Dedifferentiated amniotic fluid mesenchymal stem cell (primary cell): Measurements from ENCODE around the gene DNM2.

Source experiments
- DNase-seq: peaks from one replicate; pipeline ENCODE4 v3.0.0-alpha.2; 2016; ENCODE audit errors: extremely low spot score

The DNM2 gene

DNA sequence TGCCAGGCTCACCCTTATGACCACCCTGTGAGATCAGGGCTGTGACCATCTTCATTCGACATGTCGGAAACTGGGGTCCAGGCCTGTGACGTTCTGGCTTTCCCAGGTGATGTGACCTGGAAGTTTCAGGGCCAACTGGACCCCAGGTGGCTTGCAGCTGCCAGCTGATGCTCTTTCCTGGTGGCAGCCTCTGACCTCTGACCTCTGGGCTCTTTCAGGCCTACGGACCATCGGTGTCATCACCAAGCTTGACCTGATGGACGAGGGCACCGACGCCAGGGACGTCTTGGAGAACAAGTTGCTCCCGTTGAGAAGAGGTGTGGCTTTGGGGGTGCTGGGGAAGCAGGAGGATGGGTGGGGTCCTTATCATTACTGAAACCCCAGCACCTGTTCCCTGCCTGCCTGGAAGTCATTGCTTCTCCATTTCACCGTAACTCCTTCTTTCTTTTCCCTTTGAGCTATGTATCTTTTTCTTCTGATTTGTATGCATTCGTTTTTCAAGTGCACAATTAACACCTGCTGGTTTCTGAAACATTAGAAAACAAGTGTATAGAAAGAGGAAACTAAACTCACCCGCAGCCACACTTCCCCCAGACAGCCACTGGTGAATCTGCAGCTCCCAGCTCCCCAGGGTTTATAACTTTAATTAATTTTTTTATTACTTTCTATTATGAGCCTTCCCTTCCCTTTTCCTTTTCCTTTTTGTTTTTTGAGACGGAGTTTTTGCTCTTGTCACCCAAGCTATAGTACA is 59.2 kb downstream of the DNM2 start:
- no peak for DNase-seq

DNA sequence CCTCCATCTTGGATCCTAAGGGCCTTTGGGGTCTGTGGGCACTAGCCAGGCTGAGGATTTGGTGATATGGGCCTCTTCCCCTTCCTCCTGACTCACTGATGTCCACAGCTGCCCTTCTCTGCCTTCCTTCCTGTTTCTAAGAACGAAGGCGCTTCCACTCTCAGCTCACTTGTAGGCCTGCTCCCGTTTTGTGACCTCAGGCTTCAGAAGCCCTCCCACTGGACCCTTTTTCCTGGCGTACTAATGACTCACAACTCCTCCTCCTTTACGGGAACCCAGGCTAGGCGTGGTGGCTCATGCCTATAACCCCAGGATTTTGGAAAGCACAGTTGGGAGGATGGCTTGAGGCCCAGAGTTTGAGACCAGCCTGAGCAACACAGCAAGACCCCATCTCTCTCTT is 62.5 kb downstream of the DNM2 start:
- no peak for DNase-seq

DNA sequence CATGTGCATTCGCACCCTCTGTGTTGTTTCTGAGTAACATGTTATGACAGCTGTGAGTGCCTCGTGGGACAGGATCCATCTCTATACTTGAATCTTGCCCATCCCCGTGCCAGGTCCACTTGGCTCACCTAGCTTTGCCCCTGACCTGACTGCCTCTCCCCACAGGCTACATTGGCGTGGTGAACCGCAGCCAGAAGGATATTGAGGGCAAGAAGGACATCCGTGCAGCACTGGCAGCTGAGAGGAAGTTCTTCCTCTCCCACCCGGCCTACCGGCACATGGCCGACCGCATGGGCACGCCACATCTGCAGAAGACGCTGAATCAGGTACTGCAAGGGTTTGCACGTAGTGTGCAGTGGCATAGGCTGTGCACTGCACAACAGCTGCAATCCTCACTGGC is 64.9 kb downstream of the DNM2 start:
- DNase-seq: no peak

DNA sequence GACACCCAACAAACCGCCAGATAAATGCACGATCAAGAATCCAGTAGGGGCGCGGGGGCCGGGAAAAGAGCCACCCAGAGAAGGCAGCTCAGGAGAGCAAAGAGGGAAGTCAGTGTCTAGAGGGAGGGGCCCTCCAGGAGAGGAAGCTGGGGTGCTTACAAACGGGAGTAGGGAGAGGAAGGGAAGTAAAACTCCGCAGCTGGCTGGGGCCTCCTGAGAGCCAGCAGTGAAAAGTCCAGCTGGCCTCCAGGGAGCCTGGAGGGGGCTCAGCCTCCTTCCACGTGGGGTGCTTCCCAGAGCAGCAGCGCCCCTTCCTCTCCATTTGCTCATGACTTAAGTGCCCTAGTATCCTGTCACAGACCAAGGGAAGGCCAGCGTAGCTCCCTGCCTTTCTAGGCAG is 66.4 kb downstream of the DNM2 start:
- DNase-seq: no peak

DNA sequence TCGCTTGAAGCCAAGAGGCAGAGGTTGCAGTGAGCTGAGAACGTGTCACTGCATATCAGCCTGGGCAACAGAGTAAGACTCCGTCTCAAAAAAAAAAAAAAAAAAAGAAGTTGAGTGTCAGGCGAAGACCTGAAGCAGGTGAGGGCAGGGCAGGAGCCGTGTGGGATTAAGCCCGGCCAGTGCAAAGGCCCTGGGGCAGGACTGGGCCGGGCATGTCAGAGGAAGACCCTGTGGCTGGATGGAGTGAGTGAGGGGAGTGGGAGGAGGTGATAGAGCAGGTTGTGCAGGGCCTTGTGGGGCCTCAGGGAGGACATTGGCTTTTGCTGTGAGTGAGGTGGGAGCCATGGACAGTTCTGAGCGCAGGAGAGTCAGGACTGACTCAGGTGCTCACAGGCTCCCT is 70.3 kb downstream of the DNM2 start:
- DNase-seq: no peak

DNA sequence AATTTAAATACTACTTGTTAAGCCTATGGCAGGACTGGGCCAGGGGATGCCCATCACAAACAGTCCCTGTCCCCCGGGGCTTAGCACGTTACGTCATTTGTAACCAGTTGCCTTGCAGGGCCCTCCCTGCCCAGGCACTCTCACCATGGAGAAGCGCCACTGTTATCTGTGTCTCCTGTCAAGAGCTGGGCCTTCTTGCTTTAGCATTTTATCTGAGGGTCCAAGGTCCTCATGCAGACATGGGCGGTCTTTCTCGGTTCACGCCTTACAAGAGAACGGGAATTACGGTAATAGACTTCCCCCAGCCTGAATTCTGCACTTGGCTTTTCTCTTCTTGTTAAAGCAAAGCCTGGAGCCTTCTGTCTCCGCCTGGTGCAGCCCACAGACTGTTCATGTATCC is 72.0 kb downstream of the DNM2 start:
- no peak for DNase-seq

DNA sequence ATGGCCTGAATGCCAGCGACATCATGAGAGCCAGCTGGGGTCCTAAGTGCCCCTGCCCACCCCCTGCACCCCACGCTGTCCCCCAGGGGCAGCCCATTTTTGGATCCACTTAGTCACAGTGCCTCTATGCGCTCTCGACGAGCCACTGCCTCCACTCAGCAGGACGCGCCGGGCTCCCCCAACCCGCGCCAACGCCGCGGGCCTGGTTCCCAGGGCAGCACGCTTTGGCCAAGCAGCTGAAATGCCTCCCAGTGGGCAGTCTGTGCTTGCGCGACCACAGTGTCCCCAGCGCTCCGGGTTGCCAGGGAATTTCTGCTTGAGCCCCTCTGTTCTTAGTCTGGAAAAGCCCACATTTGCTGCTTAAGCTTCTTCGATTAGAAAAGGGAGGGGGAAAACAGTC is 78.8 kb downstream of the DNM2 start:
- DNase-seq: no peak

DNA sequence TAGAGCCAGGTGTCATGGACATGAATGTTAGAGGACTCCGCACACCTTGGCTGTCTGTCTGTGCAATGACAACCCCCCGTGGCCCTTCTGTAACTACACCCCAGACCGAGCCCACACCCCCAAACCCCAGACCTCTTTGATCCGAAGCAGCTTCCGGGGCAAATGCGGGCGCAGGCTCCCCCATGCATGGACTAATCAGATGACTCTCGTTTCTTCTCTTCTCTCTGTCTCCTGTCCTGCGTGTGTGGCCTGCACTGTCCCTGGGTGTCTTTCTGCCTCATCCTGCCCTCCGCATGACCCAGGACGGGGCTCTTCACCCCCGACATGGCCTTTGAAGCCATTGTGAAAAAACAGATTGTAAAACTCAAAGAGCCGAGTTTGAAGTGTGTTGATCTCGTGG is 79.2 kb downstream of the DNM2 start:
- DNase-seq: no peak

DNA sequence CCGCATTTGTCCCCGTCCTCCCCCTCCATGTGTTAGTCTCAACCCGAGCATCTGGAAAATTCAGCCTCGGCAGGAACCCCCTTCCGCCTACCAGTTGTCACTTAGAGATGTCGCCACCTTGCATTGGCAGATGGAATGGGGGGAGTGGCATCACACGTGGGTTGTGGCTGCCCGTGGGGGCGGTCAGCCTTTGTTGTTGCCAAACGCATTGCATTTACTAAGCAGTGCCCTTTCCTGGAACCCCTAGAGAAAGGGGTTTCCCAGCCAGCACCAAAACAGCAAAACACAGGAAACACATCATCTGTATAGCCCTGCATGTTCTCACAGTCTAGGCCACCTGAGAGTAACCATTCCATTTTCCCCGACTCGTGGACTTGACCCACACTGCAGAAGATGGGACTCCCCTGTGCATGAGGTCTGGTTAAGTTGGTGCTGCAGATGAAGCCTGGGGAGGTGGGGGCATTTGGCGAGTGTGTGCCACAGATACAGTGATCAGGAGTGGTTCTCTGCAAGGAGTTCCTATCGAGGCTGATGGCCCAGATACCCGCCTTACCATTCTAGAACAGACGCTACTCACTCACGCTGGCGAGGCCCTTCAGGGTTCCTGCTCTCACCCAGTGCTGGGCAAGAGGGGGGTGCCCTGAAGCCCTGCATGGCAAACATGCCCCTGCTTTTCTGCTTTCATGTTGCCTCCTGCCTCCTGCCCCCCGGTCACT is 79.8 kb downstream of the DNM2 start:
- DNase-seq: no peak

DNA sequence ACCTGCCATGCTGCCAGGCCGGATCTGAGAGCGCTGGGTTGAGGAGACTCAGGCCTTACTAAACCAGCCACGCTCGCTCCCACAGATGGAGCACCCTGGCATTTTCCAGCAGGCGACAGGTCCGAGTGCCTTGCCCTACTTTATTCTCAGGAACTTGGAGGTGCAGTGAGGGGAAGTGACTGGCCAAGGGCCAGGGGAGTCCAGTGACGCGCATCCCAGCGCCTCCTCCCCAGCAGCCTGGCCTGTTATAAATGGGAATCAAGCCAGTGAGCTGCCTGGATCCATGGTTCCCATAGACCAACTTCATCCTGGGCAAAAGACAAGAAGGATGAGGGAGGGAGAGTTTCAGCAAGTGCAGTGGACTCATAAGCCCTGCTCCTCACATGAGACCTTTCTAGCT is 82.6 kb downstream of the DNM2 start:
- no peak for DNase-seq

DNA sequence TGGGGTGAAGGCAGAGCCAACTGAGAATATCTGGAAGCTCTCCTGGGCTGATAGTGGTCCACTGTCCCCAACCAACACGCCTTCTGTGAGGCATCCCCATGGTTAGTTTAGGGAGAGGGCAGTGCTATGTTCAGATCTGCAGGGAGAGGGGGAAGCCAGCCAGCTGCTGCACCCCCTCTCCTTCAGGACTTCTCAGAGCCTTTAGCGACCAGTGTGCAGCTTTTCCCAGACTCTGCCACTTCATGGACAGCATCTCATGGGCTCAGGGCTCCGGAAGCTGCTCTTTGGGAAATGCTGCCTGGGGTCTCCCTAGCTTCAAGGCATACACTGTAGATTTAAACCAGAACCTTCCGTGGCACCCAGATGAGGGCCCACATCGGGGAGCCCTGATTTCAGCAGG is 84.6 kb downstream of the DNM2 start:
- no peak for DNase-seq

DNA sequence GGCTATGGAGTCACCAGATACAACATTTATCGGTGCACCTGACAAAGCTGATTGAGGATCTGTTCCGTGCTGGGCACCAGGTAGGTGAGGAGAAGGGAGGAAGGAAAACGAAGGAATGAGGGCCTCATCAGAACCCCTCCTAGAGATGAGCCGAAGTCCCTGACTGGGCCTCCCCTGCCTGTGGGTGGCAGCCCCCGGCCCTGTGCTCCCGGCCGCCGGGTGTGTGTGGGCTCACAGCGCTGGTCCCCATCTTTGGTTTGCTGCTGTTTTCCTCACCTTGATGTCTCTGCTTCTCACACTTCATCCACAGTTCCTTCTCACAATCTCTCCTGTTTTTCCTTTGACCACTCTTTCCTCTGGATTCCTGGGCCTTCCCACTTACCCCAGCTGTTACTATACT is 85.4 kb downstream of the DNM2 start:
- no peak for DNase-seq

DNA sequence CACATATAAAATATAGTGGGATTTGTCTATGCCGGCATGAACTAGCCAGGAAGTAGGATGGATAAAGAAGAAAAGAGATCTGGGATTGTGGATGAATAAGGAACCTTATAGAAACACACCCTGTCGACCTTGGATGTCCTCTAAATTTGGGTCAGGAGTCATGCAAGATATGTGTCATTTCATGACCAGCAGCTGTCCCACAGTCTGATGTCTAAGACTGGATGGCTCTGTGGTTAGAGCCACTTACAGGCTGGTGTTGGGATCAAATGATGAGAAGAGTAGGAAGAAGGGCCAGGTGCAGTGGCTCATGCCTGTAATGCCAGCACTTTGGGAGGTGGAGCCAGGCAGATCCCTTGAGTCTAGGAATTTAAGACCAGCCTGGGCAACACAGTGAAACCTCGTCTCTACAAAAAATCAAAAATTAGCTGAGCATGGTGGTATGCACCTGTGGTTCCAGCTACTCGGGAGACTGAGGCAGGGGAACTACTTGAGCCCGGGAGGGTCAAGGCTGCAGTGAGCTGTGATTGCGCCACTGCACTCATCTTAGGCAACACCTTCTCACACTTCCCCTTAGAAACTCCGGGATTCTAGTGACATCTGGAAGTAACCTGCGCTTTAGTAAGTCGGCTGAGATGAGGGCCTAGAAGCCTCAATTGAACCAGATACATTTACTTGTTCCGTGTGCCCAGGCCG is 87.3 kb downstream of the DNM2 start:
- DNase-seq: no peak

DNA sequence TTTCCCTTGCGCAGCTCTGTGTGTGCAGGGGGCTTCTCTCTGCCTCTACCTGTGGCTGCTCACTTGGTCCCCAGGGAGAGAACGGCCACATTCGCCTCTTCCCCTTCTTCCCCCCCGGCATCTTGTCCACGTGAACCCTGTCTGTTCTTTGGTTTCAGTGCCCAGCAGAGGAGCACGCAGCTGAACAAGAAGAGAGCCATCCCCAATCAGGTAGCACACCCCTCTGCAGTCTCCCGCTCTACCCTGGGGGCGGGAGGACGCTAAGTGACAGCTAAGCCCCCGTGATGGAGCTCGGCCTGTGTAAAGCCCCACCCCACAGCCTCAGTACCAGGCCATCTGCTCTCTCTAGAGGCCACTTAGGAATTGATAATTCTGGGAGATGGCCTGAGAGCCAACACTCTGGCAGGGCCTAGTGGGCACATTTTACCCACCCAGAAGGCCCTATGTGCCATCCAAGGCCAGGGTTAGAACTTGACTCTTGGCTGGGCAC is 87.9 kb downstream of the DNM2 start:
- DNase-seq: no peak

DNA sequence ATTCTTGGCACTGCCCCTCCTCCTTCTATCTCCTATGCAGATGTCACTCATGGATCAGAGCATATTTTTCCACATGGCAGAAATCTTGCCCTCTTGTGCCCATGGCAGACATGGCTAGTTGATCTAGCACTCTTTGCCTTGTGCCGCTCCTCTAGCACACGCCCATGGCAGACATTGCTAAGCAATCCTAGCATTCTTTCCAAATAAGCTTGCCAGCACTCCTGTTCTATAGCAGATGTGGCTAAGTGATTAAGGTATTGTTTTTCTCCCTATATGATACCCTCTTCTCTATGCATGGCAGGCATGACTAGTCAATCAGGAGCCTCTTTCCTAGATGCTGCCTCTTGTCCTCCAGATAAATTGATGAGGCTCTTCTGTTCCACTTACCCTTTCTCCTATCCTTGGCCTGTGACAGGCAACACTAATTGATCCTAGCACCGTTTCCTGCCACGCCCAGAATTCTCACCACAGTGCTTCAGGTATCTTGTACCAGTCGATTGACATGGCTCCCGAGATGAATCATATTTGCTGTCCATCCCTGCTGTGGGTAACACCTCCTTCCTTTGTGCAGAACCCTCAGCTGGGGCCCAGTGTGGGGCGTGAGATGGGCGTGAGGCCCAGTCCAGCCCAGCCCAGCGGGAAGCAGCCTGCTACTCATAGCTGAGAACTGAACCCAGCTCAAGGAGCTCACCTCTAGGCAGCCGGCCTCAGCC is 91.2 kb downstream of the DNM2 start:
- DNase-seq: no peak

DNA sequence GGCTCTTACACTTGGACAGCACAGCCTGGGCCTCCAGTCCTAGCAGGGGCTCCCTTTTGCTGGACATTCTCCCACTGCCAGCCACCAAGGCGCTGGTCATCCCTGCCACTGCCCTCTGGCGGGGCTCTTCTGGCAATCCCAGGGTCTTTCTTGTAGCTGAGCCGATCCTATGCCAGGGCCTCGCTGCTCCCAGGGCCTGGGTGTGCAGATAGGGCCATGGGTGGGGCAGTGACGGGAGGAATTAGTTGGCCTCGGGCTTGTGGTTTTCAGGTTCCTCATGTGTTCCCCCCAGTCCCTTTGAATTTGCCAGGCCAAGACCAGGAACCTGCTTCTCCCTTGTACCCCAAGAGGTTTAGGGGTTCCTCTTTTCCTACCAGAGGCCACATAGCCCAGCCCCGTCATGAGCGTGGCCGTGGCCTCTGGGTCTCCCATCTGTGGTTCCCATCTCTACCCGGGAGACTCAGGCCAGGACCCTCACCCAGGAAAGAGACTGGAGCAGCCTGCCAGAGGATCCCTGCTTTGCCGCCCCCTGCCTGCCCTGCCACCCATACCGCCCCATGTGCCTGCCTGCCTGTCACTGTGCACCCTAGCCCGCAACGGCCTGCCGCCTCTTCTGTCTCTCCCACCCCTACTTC is 91.9 kb downstream of the DNM2 start:
- no peak for DNase-seq

DNA sequence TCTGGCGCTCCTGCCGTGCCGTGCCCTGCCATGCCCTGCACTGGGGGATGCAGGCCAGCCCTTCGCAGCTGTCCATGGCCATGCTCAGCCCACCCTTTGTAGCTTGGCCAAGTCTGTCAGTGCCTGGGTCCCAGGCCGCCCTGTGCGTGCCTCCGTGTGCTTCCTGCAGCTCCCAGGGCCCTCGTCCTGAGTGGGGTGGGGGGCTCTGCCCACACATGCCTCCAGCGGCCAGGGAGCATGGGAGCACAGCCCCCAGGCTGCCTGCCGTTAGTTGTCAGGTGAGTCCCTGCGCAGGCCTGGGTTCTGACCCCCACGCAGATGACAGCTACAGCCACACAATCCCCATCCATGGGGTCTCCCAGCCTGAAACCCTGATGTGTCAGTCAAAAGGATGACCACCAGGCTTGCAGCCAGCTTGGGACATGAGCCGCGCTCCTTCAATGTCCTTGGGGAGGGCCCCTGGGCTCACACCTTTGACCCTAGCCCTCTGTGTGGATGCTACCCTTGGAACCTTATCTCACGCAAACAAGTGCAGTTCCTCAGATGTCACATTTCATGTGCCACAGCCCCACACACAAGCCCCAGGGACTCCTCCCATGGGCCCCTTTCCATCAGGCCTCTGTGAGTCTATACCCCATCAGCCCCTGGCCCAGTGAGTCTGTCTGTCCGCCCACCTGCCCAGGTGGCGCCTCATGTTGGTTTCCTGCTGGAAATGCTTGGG is 93.7 kb downstream of the DNM2 start:
- DNase-seq: no peak

DNA sequence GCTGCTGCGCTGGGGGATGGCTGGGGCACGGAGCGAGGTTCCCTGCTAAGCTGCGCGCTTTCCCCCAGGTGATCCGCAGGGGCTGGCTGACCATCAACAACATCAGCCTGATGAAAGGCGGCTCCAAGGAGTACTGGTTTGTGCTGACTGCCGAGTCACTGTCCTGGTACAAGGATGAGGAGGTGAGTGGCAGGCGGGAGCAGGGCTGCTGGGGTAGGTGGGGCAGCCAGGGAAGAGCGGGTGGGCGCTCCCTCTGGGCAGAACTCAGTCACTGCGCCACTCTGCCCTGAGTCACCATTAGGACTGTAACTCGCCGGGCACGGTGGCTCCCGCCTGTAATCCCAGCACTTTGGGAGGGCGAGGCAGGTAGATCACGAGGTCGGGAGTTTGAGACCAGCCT is 94.3 kb downstream of the DNM2 start:
- no peak for DNase-seq

DNA sequence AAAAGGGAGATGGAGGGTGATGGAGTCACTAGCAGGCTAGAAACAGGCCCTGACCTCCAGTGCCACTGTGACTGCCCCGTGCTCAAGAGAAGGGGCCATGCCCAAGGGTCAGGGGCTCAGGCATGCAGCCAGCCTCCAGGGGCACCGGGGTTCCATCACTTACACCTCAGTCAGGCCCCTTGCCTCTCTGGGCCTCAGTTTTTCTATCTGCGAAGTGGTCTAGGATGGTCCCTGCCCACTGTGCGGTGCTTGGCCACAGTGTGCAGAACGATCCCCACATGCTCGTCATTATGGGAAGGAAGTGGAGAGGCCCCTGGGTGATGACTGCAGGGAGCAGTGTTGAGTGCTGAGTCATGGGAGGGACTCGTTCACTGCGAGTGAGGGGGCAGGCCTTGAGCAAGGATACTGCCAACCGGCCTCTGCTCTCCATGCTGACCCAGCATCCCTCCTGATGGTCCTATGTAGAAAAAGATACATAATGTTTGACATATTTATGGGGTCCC is 95.1 kb downstream of the DNM2 start:
- DNase-seq: peak; percentile 81

DNA sequence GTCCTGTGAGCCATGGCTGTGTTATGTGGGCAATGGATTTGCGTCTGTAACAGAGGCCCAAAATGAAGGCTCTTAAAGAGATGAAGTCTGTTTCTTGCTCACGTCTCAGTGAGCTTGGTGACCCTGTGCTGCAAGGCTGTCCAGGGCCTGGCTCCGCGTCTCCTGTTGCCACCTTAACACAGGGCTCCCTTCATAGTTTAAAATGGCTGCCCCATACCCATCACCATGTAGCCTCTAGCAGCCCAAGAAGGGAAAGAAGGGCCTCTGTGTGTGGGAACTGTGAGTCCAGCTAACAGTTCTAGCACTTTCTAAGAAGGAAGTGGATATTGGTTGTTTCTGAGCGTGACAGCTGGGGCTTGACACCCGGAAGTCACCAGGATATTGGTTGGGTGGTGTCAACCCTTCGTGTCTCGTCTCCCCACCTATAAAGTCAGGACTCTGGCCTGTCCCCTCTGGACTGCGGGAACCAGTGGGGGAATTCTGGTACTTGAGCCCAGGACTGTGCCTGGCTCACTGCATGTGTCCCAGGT is 97.2 kb downstream of the DNM2 start:
- DNase-seq: no peak
